GM23338 (cell line): ENCODE measurements around the gene LRMDA. TPM values are rescaled to one million over a fixed set of nuclear protein-coding genes. Genes with fewer than 3 reads are reported as not detected.

Experiments
- ATAC-seq: fragments of 200-7000 bp; cut with Tn5 transposase; 3 replicates; pipeline ENCODE4 v1.9.1; 2020
- DNase-seq: peaks from one replicate; pipeline ENCODE4 v3.0.0-alpha.2; 2015; ENCODE audit warnings: low spot score
- H2AFZ ChIP-seq: fragments of 200-600 bp; sonication (generic); 2 replicates; pipeline ENCODE4 v1.8.0; 2016; ENCODE audit warnings: antibody characterized with exemption, mild to moderate bottlenecking, moderate library complexity
- H3F3A ChIP-seq: fragments of 200-600 bp; sonication (generic); replicated peaks from 2 replicates; pipeline ENCODE4 v1.8.0; 2017; ENCODE audit warnings: antibody characterized with exemption, mixed run types, low read depth
- H3K27ac ChIP-seq: fragments of 200-600 bp; sonication (generic); 2 replicates; pipeline ENCODE4 v1.6.1; 2016; ENCODE audit warnings: low read depth
- H3K27me3 ChIP-seq: fragments of 200-600 bp; sonication (generic); 2 replicates; pipeline ENCODE4 v1.8.0; 2016; ENCODE audit warnings: mild to moderate bottlenecking, mixed run types, moderate library complexity; ENCODE audit not compliant: insufficient read depth
- H3K36me3 ChIP-seq: fragments of 200-600 bp; sonication (generic); 2 replicates; pipeline ENCODE4 v1.8.0; 2016; ENCODE audit warnings: mild to moderate bottlenecking; ENCODE audit not compliant: insufficient read depth
- H3K4me1 ChIP-seq: fragments of 200-600 bp; sonication (generic); 2 replicates; pipeline ENCODE4 v1.8.0; 2016; ENCODE audit warnings: mild to moderate bottlenecking, moderate library complexity; ENCODE audit not compliant: insufficient read depth
- H3K4me2 ChIP-seq: fragments of 200-600 bp; sonication (generic); 2 replicates; pipeline ENCODE4 v1.7.1; 2017; ENCODE audit warnings: mixed run types
- H3K4me3 ChIP-seq: fragments of 200-600 bp; sonication (generic); 2 replicates; pipeline ENCODE4 v1.6.1; 2016; ENCODE audit warnings: mixed run types
- H3K79me2 ChIP-seq: fragments of 200-600 bp; sonication (generic); replicated peaks from 2 replicates; pipeline ENCODE4 v1.8.0; 2017; ENCODE audit warnings: mild to moderate bottlenecking; ENCODE audit not compliant: insufficient read depth
- H3K9me2 ChIP-seq: fragments of 200-600 bp; sonication (generic); 2 replicates; pipeline ENCODE4 v1.8.0; 2017; ENCODE audit not compliant: insufficient read depth
- H4K20me1 ChIP-seq: fragments of 200-600 bp; sonication (generic); replicated peaks from 2 replicates; pipeline ENCODE4 v1.8.0; 2017; ENCODE audit warnings: mild to moderate bottlenecking; ENCODE audit not compliant: insufficient read depth
- H3K27ac Mint-ChIP-seq: 2 replicates; pipeline ENCODE4 v1.8.0; 2020; ENCODE audit warnings: inconsistent platforms, mild to moderate bottlenecking, moderate library complexity, mixed read lengths
- H3K27me3 Mint-ChIP-seq: 3 replicates; pipeline ENCODE4 v1.8.0; 2022; ENCODE audit warnings: low read depth, mild to moderate bottlenecking, moderate library complexity, mixed read lengths, inconsistent platforms; ENCODE audit not compliant: insufficient read depth, poor library complexity
- H3K36me3 Mint-ChIP-seq: 3 replicates; pipeline ENCODE4 v1.8.0; 2021; ENCODE audit warnings: low read depth, mild to moderate bottlenecking, inconsistent platforms, moderate library complexity, mixed read lengths
- H3K4me1 Mint-ChIP-seq: 3 replicates; pipeline ENCODE4 v1.8.0; 2020; ENCODE audit warnings: mild to moderate bottlenecking, inconsistent platforms, mixed read lengths
- H3K4me3 Mint-ChIP-seq: 3 replicates; pipeline ENCODE4 v1.8.0; 2021; ENCODE audit warnings: moderate library complexity, mild to moderate bottlenecking, inconsistent platforms, mixed read lengths
- H3K9me3 Mint-ChIP-seq: 3 replicates; pipeline ENCODE4 v1.8.0; 2020; ENCODE audit warnings: moderate library complexity, mild to moderate bottlenecking, inconsistent platforms, mixed read lengths
- CREB1 ChIP-seq: fragments of 250-450 bp; sonication (Bioruptor Pico); IDR thresholded peaks from 2 replicates; pipeline ENCODE4 v1.5.0; 2020; ENCODE audit warnings: low read depth, mild to moderate bottlenecking, moderate library complexity
- EZH2 ChIP-seq: fragments of 200-600 bp; sonication (generic); IDR thresholded peaks from one replicate; pipeline ENCODE4 v1.8.0; 2017; ENCODE audit warnings: antibody characterized with exemption, mild to moderate bottlenecking, low read depth; ENCODE audit not compliant: unreplicated experiment
- EZH2phosphoT487 ChIP-seq: fragments of 200-600 bp; sonication (generic); IDR thresholded peaks from one replicate; pipeline ENCODE4 v1.8.1; 2018; ENCODE audit warnings: antibody characterized with exemption; ENCODE audit not compliant: unreplicated experiment
- JUNB ChIP-seq: IDR thresholded peaks from one replicate; pipeline ENCODE4 v1.6.1; 2016; ENCODE audit warnings: antibody characterized with exemption; ENCODE audit not compliant: unreplicated experiment
- NANOG ChIP-seq: IDR thresholded peaks from 2 replicates; pipeline ENCODE4 v1.6.1; 2016; ENCODE audit warnings: antibody characterized with exemption, borderline replicate concordance
- POLR2AphosphoS5 ChIP-seq: IDR thresholded peaks from 2 replicates; pipeline ENCODE4 v1.6.1; 2016; ENCODE audit warnings: antibody characterized with exemption, low read depth
- STAT1 ChIP-seq: IDR thresholded peaks from one replicate; pipeline ENCODE4 v1.6.1; 2016; ENCODE audit warnings: antibody characterized with exemption; ENCODE audit not compliant: unreplicated experiment
- ZNF114 ChIP-seq: fragments of 250-450 bp; sonication (Bioruptor Pico); IDR thresholded peaks from 2 replicates; pipeline ENCODE4 v1.5.0; 2020; ENCODE audit warnings: mild to moderate bottlenecking, moderate library complexity
- ZNF331 ChIP-seq: fragments of 250-450 bp; sonication (Bioruptor Pico); IDR thresholded peaks from 2 replicates; pipeline ENCODE4 v1.5.0; 2020; ENCODE audit warnings: low read depth, mild to moderate bottlenecking, moderate library complexity
- polyA plus RNA-seq: library from polyadenylated mRNA; unstranded; fragments of >200 nt; fragmentation: Nextera tagmentation; extraction: Ambion mirVana; gene quantifications from 2 replicates; pipeline ENCODE4 v1.2.1, GENCODE V29; 2016
- total RNA-seq: library from RNA; depleted of rRNA; stranded (reverse); fragments of >200 nt; shearing (Covaris generic); gene quantifications from 2 replicates; pipeline ENCODE4 v1.2.3, GENCODE V29; 2014
- TF ChIP-seq, protein P1 (sequence below): IDR thresholded peaks from 2 replicates; pipeline ENCODE4 v1.6.1; 2016; ENCODE audit warnings: antibody characterized with exemption
- TF ChIP-seq, protein P2 (sequence below), 2 experiments: fragments of 200-600 bp in 1 of 2; sonication (generic) in 1 of 2; conservative IDR thresholded peaks; 2 replicates each; pipeline versions ENCODE4 v1.5.1 to v1.6.1; 2016 to 2017; ENCODE audit warnings: antibody characterized with exemption in 2 of 2, low read depth in 2 of 2, mild to moderate bottlenecking in 2 of 2, moderate library complexity in 1 of 2
- TF ChIP-seq, protein P3 (sequence below): IDR thresholded peaks from one replicate; pipeline ENCODE4 v1.6.1; 2018; ENCODE audit warnings: antibody characterized with exemption; ENCODE audit not compliant: unreplicated experiment

LRMDA gene
- total and polyA plus RNA-seq, 2 experiments from 2014 or later, result 0.90 to 1.8 TPM

DNA sequence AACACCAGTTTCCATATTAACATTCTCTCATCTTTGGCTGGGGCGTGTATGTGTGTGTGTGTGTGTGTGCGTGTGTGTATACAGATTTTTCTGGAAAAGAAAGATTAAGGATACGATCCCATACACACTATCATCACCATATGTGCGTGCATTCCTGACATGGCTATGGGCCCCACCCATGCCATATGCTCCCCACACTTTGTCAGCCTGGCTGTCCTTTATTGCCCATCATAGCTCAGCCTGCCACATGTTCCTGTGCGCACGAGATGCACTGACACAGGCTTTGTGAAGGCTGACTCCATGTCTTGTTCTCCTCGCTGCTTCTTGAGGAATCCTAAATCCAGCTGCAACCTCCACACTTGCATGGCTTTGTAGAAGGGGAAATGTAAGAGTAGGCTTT lies 984.1 kb downstream of the LRMDA start:
- ATAC-seq, result no peak
- H3K4me1 Mint-ChIP-seq, result no peaks in the 10 kb centered on the region
- TF ChIP-seq, protein P1, sequence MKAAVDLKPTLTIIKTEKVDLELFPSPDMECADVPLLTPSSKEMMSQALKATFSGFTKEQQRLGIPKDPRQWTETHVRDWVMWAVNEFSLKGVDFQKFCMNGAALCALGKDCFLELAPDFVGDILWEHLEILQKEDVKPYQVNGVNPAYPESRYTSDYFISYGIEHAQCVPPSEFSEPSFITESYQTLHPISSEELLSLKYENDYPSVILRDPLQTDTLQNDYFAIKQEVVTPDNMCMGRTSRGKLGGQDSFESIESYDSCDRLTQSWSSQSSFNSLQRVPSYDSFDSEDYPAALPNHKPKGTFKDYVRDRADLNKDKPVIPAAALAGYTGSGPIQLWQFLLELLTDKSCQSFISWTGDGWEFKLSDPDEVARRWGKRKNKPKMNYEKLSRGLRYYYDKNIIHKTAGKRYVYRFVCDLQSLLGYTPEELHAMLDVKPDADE, result no peak
- TF ChIP-seq CREB1 (CRISPR knock-in tag), result no peak
- TF ChIP-seq EZH2, result no peak
- TF ChIP-seq NANOG, result no peak
- no peak for TF ChIP-seq STAT1
- TF ChIP-seq, protein P2, sequence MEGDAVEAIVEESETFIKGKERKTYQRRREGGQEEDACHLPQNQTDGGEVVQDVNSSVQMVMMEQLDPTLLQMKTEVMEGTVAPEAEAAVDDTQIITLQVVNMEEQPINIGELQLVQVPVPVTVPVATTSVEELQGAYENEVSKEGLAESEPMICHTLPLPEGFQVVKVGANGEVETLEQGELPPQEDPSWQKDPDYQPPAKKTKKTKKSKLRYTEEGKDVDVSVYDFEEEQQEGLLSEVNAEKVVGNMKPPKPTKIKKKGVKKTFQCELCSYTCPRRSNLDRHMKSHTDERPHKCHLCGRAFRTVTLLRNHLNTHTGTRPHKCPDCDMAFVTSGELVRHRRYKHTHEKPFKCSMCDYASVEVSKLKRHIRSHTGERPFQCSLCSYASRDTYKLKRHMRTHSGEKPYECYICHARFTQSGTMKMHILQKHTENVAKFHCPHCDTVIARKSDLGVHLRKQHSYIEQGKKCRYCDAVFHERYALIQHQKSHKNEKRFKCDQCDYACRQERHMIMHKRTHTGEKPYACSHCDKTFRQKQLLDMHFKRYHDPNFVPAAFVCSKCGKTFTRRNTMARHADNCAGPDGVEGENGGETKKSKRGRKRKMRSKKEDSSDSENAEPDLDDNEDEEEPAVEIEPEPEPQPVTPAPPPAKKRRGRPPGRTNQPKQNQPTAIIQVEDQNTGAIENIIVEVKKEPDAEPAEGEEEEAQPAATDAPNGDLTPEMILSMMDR (conservative IDR thresholded peaks at IDR 0.05; ENCODE audit: low read depth in 2 of 2), result no peak
- TF ChIP-seq, protein P3, sequence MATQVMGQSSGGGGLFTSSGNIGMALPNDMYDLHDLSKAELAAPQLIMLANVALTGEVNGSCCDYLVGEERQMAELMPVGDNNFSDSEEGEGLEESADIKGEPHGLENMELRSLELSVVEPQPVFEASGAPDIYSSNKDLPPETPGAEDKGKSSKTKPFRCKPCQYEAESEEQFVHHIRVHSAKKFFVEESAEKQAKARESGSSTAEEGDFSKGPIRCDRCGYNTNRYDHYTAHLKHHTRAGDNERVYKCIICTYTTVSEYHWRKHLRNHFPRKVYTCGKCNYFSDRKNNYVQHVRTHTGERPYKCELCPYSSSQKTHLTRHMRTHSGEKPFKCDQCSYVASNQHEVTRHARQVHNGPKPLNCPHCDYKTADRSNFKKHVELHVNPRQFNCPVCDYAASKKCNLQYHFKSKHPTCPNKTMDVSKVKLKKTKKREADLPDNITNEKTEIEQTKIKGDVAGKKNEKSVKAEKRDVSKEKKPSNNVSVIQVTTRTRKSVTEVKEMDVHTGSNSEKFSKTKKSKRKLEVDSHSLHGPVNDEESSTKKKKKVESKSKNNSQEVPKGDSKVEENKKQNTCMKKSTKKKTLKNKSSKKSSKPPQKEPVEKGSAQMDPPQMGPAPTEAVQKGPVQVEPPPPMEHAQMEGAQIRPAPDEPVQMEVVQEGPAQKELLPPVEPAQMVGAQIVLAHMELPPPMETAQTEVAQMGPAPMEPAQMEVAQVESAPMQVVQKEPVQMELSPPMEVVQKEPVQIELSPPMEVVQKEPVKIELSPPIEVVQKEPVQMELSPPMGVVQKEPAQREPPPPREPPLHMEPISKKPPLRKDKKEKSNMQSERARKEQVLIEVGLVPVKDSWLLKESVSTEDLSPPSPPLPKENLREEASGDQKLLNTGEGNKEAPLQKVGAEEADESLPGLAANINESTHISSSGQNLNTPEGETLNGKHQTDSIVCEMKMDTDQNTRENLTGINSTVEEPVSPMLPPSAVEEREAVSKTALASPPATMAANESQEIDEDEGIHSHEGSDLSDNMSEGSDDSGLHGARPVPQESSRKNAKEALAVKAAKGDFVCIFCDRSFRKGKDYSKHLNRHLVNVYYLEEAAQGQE, result no peak
- TF ChIP-seq ZNF114 (CRISPR knock-in tag), result no peak
- TF ChIP-seq POLR2AphosphoS5, result no peak
- TF ChIP-seq EZH2phosphoT487, result no peak
- no peak for TF ChIP-seq ZNF331 (CRISPR knock-in tag)
- no peak for TF ChIP-seq JUNB

More for the DNA sequence above, 984.1 kb downstream of the LRMDA start:
- Mint-ChIP-seq H3K27me3 (peaks cover 4% of the 10 kb centered on the region), H3K9me3 (no peaks in the 10 kb centered on the region; the same call in 2 of the 3 replicates), H3K4me3 (no peak overlapping the region), H3K27ac (no peak overlapping the region), H3K36me3 (no peaks in the 10 kb centered on the region)
- Histone ChIP-seq H3F3A (no peaks in the 10 kb centered on the region), H3K27ac (no peak overlapping the region), H3K36me3 (no peaks in the 10 kb centered on the region), H3K27me3 (no peaks in the 10 kb centered on the region), H3K79me2 (no peaks in the 10 kb centered on the region), H3K4me3 (no peak overlapping the region), H3K9me2 (peaks cover 6% of the 10 kb centered on the region; the same call in 1 of the 2 replicates), H4K20me1 (no peaks in the 10 kb centered on the region; the same call in 1 of the 2 replicates), H2AFZ (no peak overlapping the region), H3K4me2 (no peak overlapping the region), H3K4me1 (no peaks in the 10 kb centered on the region)
- DNase-seq, result no peak
